Left ventricle myocardium inferior (tissue), 1 donor: Measurements from ENCODE around the gene PRRC2A. TPM values are rescaled to one million over a fixed set of nuclear protein-coding genes. Genes with fewer than 3 reads are reported as not detected.
A peak's percentile ranks its signal among the peaks of the same experiment; 100 is the strongest.

Experiments used
- DNase-seq: peaks from one replicate; pipeline ENCODE4 v3.0.0-alpha.2; 2020
- H3K27ac ChIP-seq: fragments of 200-600 bp; replicated peaks from 2 replicates; pipeline ENCODE4 v1.8.0; 2021
- H3K27me3 ChIP-seq: fragments of 200-600 bp; 2 replicates; pipeline ENCODE4 v1.8.0; 2021; ENCODE audit warnings: low read depth
- H3K36me3 ChIP-seq: fragments of 200-600 bp; 2 replicates; pipeline ENCODE4 v1.8.0; 2021
- H3K4me1 ChIP-seq: fragments of 200-600 bp; 2 replicates; pipeline ENCODE4 v1.8.0; 2021
- H3K4me3 ChIP-seq: fragments of 200-600 bp; 2 replicates; pipeline ENCODE4 v1.8.0; 2021; ENCODE audit warnings: mild to moderate bottlenecking, moderate library complexity
- H3K9me3 ChIP-seq: fragments of 200-600 bp; replicated peaks from 2 replicates; pipeline ENCODE4 v1.8.0; 2021
- CTCF ChIP-seq: fragments of 200-600 bp; IDR thresholded peaks from 2 replicates; pipeline ENCODE4 v1.8.0; 2021; ENCODE audit warnings: antibody characterized with exemption, mild to moderate bottlenecking, borderline replicate concordance
- intact Hi-C: fragments of 100-400 bp; cut with micrococcal nuclease; formaldehyde crosslinking; loops from one replicate; pipeline ENCODE4 v1.11.0; 2022
- total RNA-seq: library from RNA; stranded (reverse); fragmentation: NEBNext Ultra II Directional; extraction: Animal tissue kit (Norgen Biotek cat#: 25700); gene quantifications from one replicate; pipeline ENCODE4 v1.2.1, GENCODE V29; 2021
- donor health status: DM: no; HTN: yes; CAD: no; lungs with severe emphysema.

PRRC2A gene
- total RNA-seq, 1 donor from 2014 or later, result 82.4 TPM

GRCh38 chr6:31619805-31620585, 520 bp upstream of the PRRC2A start:
- H3K4me3 ChIP-seq, result peak overlapping the region; percentile 89
- intact Hi-C loops, result no loop called here
- H3K36me3 ChIP-seq, result peaks cover 22% of the 10 kb centered on the region
- H3K27me3 ChIP-seq, result no peaks in the 10 kb centered on the region
- peaks cover 31% of the 10 kb centered on the region for H3K4me1 ChIP-seq
- peak; percentile 98 for DNase-seq
- no peaks in the 10 kb centered on the region for H3K9me3 ChIP-seq
- H3K27ac ChIP-seq, result peak overlapping the region; percentile 96
- no peak for TF ChIP-seq CTCF

- Histone ChIP-seq H3K9me3 (no peaks in the 10 kb centered on the region), H3K27ac (peak overlapping the region; percentile 96), H3K27me3 (no peaks in the 10 kb centered on the region), H3K36me3 (peaks cover 37% of the 10 kb centered on the region), H3K4me1 (peaks cover 31% of the 10 kb centered on the region), H3K4me3 (peak overlapping the region; percentile 89)
- DNase-seq, result no peak
- TF ChIP-seq CTCF, result no peak
- intact Hi-C loops, result no loop called here
Measured at GRCh38 chr6:31621320-31621939, 915 bp downstream of the PRRC2A start.

GRCh38 chr6:31621991-31622390, 1.5 kb downstream of the PRRC2A start:
- intact Hi-C loops, result no loop called here
- H3K9me3 ChIP-seq, result no peaks in the 10 kb centered on the region
- H3K27ac ChIP-seq, result peak overlapping the region; percentile 96
- DNase-seq, result no peak
- H3K4me1 ChIP-seq, result peaks cover 31% of the 10 kb centered on the region
- TF ChIP-seq CTCF, result no peak
- peak overlapping the region; percentile 89 for H3K4me3 ChIP-seq
- H3K27me3 ChIP-seq, result no peaks in the 10 kb centered on the region
- H3K36me3 ChIP-seq, result peaks cover 42% of the 10 kb centered on the region

GRCh38 chr6:31622684-31623091, 2.2 kb downstream of the PRRC2A start:
- Histone ChIP-seq H3K27me3 (no peaks in the 10 kb centered on the region), H3K27ac (no peak overlapping the region), H3K4me3 (peak overlapping the region; percentile 89), H3K4me1 (peaks cover 31% of the 10 kb centered on the region), H3K36me3 (peaks cover 49% of the 10 kb centered on the region), H3K9me3 (no peaks in the 10 kb centered on the region)
- no peak for DNase-seq
- TF ChIP-seq CTCF, result no peak
- intact Hi-C loops, result no loop called here

GRCh38 chr6:31624070-31624469, 3.6 kb downstream of the PRRC2A start:
- no peak for TF ChIP-seq CTCF
- Histone ChIP-seq H3K4me3 (no peak overlapping the region), H3K36me3 (peaks cover 63% of the 10 kb centered on the region), H3K4me1 (peaks cover 31% of the 10 kb centered on the region), H3K27ac (no peak overlapping the region), H3K27me3 (no peaks in the 10 kb centered on the region), H3K9me3 (no peaks in the 10 kb centered on the region)
- intact Hi-C loops, result no loop called here
- DNase-seq, result no peak
